B cell (primary cell): ENCODE data around the gene PHF12.

ENCODE experiments used
- EZH2 ChIP-seq: IDR thresholded peaks from 2 replicates; pipeline ENCODE4 v1.6.1; 2012; ENCODE audit warnings: borderline replicate concordance, low read depth, mild to moderate bottlenecking, moderate library complexity, low read length; ENCODE audit not compliant: insufficient read depth, poor library complexity, severe bottlenecking
- TF ChIP-seq, protein P1 (sequence below): fragments of 200-600 bp; IDR thresholded peaks from one replicate; pipeline ENCODE4 v1.8.0; 2022; ENCODE audit warnings: antibody characterized with exemption, mild to moderate bottlenecking

- TF ChIP-seq, protein P1, sequence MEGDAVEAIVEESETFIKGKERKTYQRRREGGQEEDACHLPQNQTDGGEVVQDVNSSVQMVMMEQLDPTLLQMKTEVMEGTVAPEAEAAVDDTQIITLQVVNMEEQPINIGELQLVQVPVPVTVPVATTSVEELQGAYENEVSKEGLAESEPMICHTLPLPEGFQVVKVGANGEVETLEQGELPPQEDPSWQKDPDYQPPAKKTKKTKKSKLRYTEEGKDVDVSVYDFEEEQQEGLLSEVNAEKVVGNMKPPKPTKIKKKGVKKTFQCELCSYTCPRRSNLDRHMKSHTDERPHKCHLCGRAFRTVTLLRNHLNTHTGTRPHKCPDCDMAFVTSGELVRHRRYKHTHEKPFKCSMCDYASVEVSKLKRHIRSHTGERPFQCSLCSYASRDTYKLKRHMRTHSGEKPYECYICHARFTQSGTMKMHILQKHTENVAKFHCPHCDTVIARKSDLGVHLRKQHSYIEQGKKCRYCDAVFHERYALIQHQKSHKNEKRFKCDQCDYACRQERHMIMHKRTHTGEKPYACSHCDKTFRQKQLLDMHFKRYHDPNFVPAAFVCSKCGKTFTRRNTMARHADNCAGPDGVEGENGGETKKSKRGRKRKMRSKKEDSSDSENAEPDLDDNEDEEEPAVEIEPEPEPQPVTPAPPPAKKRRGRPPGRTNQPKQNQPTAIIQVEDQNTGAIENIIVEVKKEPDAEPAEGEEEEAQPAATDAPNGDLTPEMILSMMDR: no peak
- no peak for TF ChIP-seq EZH2
Observed at GRCh38 chr17:28880572-28880945, 70.8 kb downstream of the PHF12 start.
